Neural cell (in vitro differentiated cells): ENCODE results near the gene NALCN.

Experiments used
- EP300 ChIP-seq: fragments of 450-650 bp; conservative IDR thresholded peaks from 2 replicates; pipeline ENCODE4 v1.6.1; 2014; ENCODE audit warnings: antibody characterized with exemption, mild to moderate bottlenecking, moderate library complexity; ENCODE audit not compliant: poor library complexity, severe bottlenecking
- EZH2 ChIP-seq: fragments of 200-600, 300-800 bp; shearing (Covaris generic), sonication (generic); IDR thresholded peaks from 2 replicates; pipeline ENCODE4 v1.6.1; 2014; ENCODE audit warnings: antibody characterized with exemption, low read length, borderline replicate concordance, mild to moderate bottlenecking; ENCODE audit not compliant: insufficient read depth, poor library complexity, severe bottlenecking
- MXI1 ChIP-seq: fragments of 450-650 bp; conservative IDR thresholded peaks from 2 replicates; pipeline ENCODE4 v1.6.1; 2014; ENCODE audit warnings: antibody characterized with exemption, mild to moderate bottlenecking; ENCODE audit not compliant: poor library complexity, severe bottlenecking
- POLR2AphosphoS5 ChIP-seq: IDR thresholded peaks from 2 replicates; pipeline ENCODE4 v1.6.1; 2012
- RAD21 ChIP-seq: fragments of 450-650 bp; conservative IDR thresholded peaks from 2 replicates; pipeline ENCODE4 v1.6.1; 2014; ENCODE audit warnings: antibody characterized with exemption, mild to moderate bottlenecking, moderate library complexity
- SMC3 ChIP-seq: fragments of 450-650 bp; conservative IDR thresholded peaks from 2 replicates; pipeline ENCODE4 v1.6.1; 2014; ENCODE audit warnings: antibody characterized with exemption, mild to moderate bottlenecking, moderate library complexity; ENCODE audit not compliant: poor library complexity
- TAF1 ChIP-seq: IDR thresholded peaks from 2 replicates; pipeline ENCODE4 v1.6.1; 2012; ENCODE audit warnings: low read depth
- TF ChIP-seq, protein P1 (sequence below): fragments of 450-650 bp; IDR thresholded peaks from 2 replicates; pipeline ENCODE4 v1.5.1; 2014; ENCODE audit warnings: antibody characterized with exemption, mild to moderate bottlenecking, moderate library complexity; ENCODE audit not compliant: poor library complexity, severe bottlenecking
- TF ChIP-seq, protein P2 (sequence below): IDR thresholded peaks from 2 replicates; pipeline ENCODE4 v1.6.1; 2012; ENCODE audit warnings: borderline replicate concordance

DNA sequence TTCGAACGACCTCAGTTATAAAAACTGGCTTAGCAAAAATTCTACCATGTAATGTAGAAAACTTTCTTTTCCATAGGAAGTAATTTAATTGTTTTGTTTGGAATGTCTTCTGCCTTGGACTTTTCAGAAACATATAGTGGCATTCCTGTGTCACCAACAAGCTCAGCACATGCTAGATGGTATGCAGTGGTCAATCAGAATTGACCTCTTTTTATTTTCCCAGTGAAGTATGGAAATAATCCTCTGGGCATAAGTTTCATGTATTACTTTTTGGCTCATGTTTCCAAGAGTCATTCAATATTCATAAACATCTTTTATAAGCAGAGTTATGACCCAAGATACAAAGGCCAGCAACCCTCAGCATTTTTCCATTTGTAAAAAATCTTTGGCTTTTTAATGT, 33.6 kb downstream of the NALCN start:
- TF ChIP-seq, protein P1, sequence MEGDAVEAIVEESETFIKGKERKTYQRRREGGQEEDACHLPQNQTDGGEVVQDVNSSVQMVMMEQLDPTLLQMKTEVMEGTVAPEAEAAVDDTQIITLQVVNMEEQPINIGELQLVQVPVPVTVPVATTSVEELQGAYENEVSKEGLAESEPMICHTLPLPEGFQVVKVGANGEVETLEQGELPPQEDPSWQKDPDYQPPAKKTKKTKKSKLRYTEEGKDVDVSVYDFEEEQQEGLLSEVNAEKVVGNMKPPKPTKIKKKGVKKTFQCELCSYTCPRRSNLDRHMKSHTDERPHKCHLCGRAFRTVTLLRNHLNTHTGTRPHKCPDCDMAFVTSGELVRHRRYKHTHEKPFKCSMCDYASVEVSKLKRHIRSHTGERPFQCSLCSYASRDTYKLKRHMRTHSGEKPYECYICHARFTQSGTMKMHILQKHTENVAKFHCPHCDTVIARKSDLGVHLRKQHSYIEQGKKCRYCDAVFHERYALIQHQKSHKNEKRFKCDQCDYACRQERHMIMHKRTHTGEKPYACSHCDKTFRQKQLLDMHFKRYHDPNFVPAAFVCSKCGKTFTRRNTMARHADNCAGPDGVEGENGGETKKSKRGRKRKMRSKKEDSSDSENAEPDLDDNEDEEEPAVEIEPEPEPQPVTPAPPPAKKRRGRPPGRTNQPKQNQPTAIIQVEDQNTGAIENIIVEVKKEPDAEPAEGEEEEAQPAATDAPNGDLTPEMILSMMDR: no peak
- TF ChIP-seq POLR2AphosphoS5 (no peak), MXI1 (no peak), EP300 (no peak), SMC3 (no peak), EZH2 (no peak), RAD21 (no peak), TAF1 (no peak)
- TF ChIP-seq, protein P2, sequence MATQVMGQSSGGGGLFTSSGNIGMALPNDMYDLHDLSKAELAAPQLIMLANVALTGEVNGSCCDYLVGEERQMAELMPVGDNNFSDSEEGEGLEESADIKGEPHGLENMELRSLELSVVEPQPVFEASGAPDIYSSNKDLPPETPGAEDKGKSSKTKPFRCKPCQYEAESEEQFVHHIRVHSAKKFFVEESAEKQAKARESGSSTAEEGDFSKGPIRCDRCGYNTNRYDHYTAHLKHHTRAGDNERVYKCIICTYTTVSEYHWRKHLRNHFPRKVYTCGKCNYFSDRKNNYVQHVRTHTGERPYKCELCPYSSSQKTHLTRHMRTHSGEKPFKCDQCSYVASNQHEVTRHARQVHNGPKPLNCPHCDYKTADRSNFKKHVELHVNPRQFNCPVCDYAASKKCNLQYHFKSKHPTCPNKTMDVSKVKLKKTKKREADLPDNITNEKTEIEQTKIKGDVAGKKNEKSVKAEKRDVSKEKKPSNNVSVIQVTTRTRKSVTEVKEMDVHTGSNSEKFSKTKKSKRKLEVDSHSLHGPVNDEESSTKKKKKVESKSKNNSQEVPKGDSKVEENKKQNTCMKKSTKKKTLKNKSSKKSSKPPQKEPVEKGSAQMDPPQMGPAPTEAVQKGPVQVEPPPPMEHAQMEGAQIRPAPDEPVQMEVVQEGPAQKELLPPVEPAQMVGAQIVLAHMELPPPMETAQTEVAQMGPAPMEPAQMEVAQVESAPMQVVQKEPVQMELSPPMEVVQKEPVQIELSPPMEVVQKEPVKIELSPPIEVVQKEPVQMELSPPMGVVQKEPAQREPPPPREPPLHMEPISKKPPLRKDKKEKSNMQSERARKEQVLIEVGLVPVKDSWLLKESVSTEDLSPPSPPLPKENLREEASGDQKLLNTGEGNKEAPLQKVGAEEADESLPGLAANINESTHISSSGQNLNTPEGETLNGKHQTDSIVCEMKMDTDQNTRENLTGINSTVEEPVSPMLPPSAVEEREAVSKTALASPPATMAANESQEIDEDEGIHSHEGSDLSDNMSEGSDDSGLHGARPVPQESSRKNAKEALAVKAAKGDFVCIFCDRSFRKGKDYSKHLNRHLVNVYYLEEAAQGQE: no peak
